ENCODE results near the gene KDM5A.

DNA sequence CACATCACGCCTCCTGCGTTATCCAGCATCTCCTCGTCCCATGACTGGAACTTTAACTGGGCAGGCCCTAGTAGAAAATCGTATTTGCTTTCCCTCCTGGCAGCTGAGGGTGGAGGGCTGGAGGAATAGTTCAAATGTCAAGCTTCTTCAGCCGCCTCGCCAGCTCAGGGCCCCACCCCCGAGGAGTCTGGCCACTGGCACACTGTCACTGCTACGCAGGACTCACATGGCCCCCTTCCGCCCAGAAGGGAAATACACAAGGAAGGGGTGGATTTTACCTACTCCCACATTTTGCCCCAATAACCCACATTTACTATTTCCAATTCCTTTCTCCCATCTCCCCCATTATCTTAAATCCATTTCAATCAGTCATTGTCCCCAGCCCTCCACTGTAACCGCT is 135.1 kb downstream of the KDM5A start:
- TF ChIP-seq, protein P1, sequence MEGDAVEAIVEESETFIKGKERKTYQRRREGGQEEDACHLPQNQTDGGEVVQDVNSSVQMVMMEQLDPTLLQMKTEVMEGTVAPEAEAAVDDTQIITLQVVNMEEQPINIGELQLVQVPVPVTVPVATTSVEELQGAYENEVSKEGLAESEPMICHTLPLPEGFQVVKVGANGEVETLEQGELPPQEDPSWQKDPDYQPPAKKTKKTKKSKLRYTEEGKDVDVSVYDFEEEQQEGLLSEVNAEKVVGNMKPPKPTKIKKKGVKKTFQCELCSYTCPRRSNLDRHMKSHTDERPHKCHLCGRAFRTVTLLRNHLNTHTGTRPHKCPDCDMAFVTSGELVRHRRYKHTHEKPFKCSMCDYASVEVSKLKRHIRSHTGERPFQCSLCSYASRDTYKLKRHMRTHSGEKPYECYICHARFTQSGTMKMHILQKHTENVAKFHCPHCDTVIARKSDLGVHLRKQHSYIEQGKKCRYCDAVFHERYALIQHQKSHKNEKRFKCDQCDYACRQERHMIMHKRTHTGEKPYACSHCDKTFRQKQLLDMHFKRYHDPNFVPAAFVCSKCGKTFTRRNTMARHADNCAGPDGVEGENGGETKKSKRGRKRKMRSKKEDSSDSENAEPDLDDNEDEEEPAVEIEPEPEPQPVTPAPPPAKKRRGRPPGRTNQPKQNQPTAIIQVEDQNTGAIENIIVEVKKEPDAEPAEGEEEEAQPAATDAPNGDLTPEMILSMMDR (IDR thresholded peaks at IDR 0.05), result no peak
- TF ChIP-seq POLR2A (IDR thresholded peaks at IDR 0.05), result no peak
- TF ChIP-seq POLR2AphosphoS5 (IDR thresholded peaks at IDR 0.05; ENCODE audit: insufficient read depth in 1 of 2, low read depth in 1 of 2), result no peak

Measured in vagina (tissue), 2 donors.